H1 (cell line): Measurements from ENCODE around the gene SCG3. TPM values are rescaled to one million over a fixed set of nuclear protein-coding genes. Genes with fewer than 3 reads are reported as not detected.

Experiments used
- BCL11A ChIP-seq, 2 experiments: IDR thresholded peaks; one replicate each; pipeline ENCODE4 v1.6.1; 2011; ENCODE audit warnings: low read depth in 2 of 2, low read length in 2 of 2, mild to moderate bottlenecking in 2 of 2
- CHD7 ChIP-seq: fragments of 300-600 bp; sonication (generic); IDR thresholded peaks from 2 replicates; pipeline ENCODE4 v1.7.1; 2012; ENCODE audit warnings: low read length, moderate library complexity, mild to moderate bottlenecking, inconsistent platforms; ENCODE audit not compliant: insufficient replicate concordance
- CTCF ChIP-seq, 3 experiments: IDR thresholded peaks; 1 replicate in 2 of 3; 2 replicates in 1 of 3; pipeline versions ENCODE4 v1.5.1 to v1.6.1; 2011; ENCODE audit warnings: low read length in 3 of 3, mild to moderate bottlenecking in 3 of 3, inconsistent platforms in 2 of 3, low read depth in 1 of 3, moderate library complexity in 1 of 3; ENCODE audit not compliant: insufficient read depth in 1 of 3; ENCODE audit errors: control extremely low read depth in 1 of 3
- FOSL1 ChIP-seq: IDR thresholded peaks from 2 replicates; pipeline ENCODE4 v1.6.1; 2011; ENCODE audit warnings: mild to moderate bottlenecking, low read depth, low read length, moderate library complexity; ENCODE audit not compliant: insufficient read depth
- GABPA ChIP-seq: IDR thresholded peaks from 2 replicates; pipeline ENCODE4 v1.6.1; 2011; ENCODE audit warnings: mild to moderate bottlenecking, low read length, moderate library complexity, borderline replicate concordance; ENCODE audit not compliant: insufficient read depth
- KDM1A ChIP-seq: fragments of 200-600, 300-600 bp; sonication (generic); IDR thresholded peaks from 2 replicates; pipeline ENCODE4 v1.7.1; 2016; ENCODE audit warnings: mild to moderate bottlenecking, low read length, borderline replicate concordance
- polyA plus RNA-seq, 7 experiments: library from polyadenylated mRNA; depleted of rRNA in 3 of 7; stranded (reverse) in 5 of 7; unstranded in 2 of 7; fragments of >200 nt in 5 of 7; fragments of 200-250 nt in 2 of 7; gene quantifications; 1 replicate in 5 of 7; 2 replicates in 1 of 7; 4 replicates in 1 of 7; pipeline versions ENCODE4 v1.2.1 to v1.2.3, GENCODE V29; 2011 to 2013; ENCODE audit warnings: missing spikeins in 2 of 7, mixed read lengths in 2 of 7
- total RNA-seq: library from RNA; stranded (reverse); fragmentation: NEBNext Ultra II Directional; extraction: Animal tissue kit (Norgen Biotek cat#: 25700); gene quantifications from 2 replicates; pipeline ENCODE4 v1.2.1, GENCODE V29; 2021

The SCG3 gene
- total and polyA plus RNA-seq, 2 of the 8 experiments (the other 6 are each of a cell fraction or from before 2014, with no cell fraction given) = 5.2 to 45.9 TPM

- TF ChIP-seq CHD7 (no peak), FOSL1 (no peak), KDM1A (no peak), CTCF (IDR thresholded peaks at IDR 0.05; ENCODE audit: control extremely low read depth in 1 of 3, insufficient read depth in 1 of 3, low read depth in 1 of 3, low read length in 3 of 3) (peak in 2 of 3 experiments; percentile 70 to 75; a peak in 3 of 4 replicates), BCL11A (IDR thresholded peaks at IDR 0.05; ENCODE audit: low read depth in 2 of 2, low read length in 2 of 2) (no peak), GABPA (no peak)
These were observed 31.4 kb upstream of the SCG3 start (continued) for GRCh38 chr15:51649659-51650521.
